Brain microvascular endothelial cell (primary cell): ENCODE data around the gene ST14.

Experiments used
- DNase-seq: peaks from one replicate; pipeline ENCODE4 v3.0.0-alpha.2; 2020
- H3K27ac ChIP-seq: fragments of 250-450 bp; sonication (Bioruptor Pico); 2 replicates; pipeline ENCODE4 v1.5.1; 2020; ENCODE audit warnings: mild to moderate bottlenecking, moderate library complexity
- H3K27me3 ChIP-seq: fragments of 250-450 bp; sonication (Bioruptor Pico); replicated peaks from 2 replicates; pipeline ENCODE4 v1.5.1; 2020; ENCODE audit warnings: mild to moderate bottlenecking
- H3K36me3 ChIP-seq: fragments of 250-450 bp; sonication (Bioruptor Pico); replicated peaks from 2 replicates; pipeline ENCODE4 v1.5.1; 2020; ENCODE audit warnings: mild to moderate bottlenecking
- H3K4me3 ChIP-seq: 2 replicates; pipeline ENCODE4 v1.5.1; 2011; ENCODE audit warnings: low read depth, mild to moderate bottlenecking, control low read depth, low read length, moderate library complexity
- CTCF ChIP-seq: IDR thresholded peaks from 2 replicates; pipeline ENCODE4 v1.5.1; 2011; ENCODE audit warnings: low read depth, mild to moderate bottlenecking, moderate library complexity, low read length, control low read depth, inconsistent platforms; ENCODE audit errors: missing control alignments
- in situ Hi-C: cut with HindIII; loops from 2 replicates; pipeline ENCODE4 v1.10.0; 2017; ENCODE audit warnings: low sequenced_read_pairs, low pct_ligation_motif_present

Gene ST14

DNA sequence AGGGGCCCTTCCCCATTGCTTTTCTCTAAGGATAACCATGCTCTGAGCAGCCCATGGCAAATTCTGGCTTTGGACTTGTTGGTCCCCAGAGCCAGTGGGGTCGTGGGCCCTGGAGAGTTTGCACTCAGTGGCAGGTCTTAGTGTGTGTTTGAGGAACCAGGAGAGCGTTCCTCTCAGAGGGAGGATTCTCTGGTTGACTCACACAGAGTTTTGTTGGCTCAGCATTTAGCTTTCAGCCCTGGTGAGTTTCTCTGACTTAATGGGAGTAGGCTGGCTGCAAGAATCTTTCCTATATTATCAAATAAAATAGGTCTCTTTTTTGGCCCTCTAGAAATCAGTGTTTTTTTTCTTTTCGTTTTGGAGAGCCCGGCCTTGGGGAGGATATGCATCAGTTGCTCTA is 20.9 kb downstream of the ST14 start:
- in situ Hi-C loops = no loop called here
- no peak for TF ChIP-seq CTCF
- no peaks in the 10 kb centered on the region for H3K36me3 ChIP-seq
- DNase-seq = no peak
- H3K4me3 ChIP-seq = no peak overlapping the region
- no peak overlapping the region for H3K27ac ChIP-seq
- H3K27me3 ChIP-seq = no peaks in the 10 kb centered on the region

DNA sequence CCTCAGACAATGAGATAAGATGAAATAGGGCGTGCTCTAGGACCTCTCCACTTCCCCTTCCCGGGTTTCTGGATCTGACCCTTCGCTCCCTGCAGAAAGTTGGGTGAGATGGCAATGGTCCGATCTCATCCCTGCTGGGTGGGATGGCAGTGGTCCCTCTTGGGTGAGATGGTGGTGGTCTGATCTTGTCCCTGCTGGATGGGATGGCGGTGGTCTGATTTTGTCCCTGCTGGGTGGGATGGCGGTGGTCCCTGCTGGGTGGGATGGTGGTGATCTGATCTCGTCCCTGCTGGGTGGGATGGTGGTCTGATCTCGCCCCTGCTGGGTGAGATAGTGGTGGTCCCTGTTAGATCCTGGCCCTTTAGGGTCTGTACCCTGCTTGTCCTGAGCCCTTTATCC is 21.3 kb downstream of the ST14 start:
- H3K27ac ChIP-seq = no peak overlapping the region
- no peaks in the 10 kb centered on the region for H3K36me3 ChIP-seq
- DNase-seq = no peak
- in situ Hi-C loops = no loop called here
- H3K27me3 ChIP-seq = no peaks in the 10 kb centered on the region
- no peak for TF ChIP-seq CTCF
- no peak overlapping the region for H3K4me3 ChIP-seq

DNA sequence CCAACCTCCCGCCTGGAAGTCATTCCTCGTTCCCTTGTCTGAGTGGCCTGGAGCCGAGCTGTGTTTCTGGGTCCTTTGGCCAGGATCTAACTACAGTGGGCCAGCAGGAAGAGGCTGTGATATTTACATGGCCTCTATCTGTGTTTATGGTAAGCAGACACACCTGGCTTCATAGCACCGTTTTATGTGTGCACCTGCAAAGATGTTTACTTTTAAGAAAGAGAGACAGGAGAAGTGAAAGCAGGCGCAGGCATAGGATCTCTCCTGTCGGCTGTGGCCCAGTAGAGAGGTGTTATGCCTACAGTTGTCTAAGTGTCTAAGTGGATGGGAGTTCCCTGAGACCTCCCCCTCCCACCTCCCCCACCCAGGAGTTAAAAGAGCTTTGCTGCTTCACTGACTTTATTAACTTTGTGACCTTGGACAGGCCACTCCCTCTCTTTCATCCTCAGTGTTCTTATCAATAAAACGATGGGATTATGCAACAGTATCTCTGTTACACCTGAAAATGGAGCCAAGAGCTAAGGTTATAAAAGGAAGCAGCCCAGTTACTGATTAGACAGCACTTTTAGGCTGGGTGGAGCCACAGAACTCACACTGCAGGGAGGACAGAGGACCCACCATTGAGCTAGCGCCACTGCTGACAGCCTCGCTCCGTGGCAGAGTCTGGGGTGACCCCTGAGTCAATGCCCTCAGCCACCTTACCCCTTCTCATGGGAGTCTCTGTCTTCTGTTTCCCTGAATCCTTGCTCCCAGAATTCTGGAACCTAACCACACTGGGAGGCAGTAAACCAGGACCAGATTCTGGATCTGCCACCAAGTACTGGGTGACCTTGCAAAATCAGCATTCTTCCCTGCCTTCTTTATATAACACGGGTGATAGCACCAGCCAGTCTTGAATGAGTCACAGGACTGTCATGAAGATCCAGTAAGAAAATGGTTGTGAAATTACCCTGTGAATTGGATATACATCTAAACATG is 22.0 kb downstream of the ST14 start:
- no peaks in the 10 kb centered on the region for H3K36me3 ChIP-seq
- DNase-seq = peak; percentile 67
- in situ Hi-C loops = no loop called here
- no peak overlapping the region for H3K4me3 ChIP-seq
- TF ChIP-seq CTCF = no peak
- no peaks in the 10 kb centered on the region for H3K27me3 ChIP-seq
- H3K27ac ChIP-seq = no peak overlapping the region

- Histone ChIP-seq H3K36me3 (no peaks in the 10 kb centered on the region), H3K27me3 (no peaks in the 10 kb centered on the region), H3K27ac (no peak overlapping the region), H3K4me3 (no peak overlapping the region)
- no peak for DNase-seq
- TF ChIP-seq CTCF = no peak
- in situ Hi-C loops = no loop called here
Measured at GRCh38 chr11:130183878-130184610, 24.5 kb downstream of the ST14 start.

DNA sequence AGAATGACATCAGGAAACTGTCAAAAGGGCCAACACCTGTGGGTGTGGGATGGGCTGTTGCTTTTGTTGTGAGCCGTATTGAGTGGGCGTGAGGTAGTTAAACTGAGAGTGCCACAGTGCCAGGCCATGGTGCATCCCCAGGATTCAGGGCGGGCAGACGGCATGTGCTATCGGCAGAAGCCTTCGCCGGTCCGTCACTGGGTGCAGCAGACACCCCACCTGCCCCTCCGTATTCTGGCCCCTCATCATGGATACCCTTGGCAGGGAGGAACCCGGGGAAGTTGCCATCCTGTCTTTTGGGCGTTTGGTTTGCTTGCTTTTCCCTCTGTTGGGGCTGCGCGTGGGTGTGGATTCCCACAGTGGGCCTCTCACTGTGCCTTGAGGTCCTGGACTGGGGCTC is 27.5 kb downstream of the ST14 start:
- Histone ChIP-seq H3K36me3 (no peaks in the 10 kb centered on the region), H3K27ac (no peak overlapping the region), H3K27me3 (no peaks in the 10 kb centered on the region), H3K4me3 (no peak overlapping the region)
- TF ChIP-seq CTCF = no peak
- DNase-seq = no peak
- in situ Hi-C loops = no loop called here
